Choroid plexus epithelial cell (primary cell): ENCODE measurements around the gene CSF1R.

Experiments used
- DNase-seq: peaks from one replicate; pipeline ENCODE4 v3.0.0-alpha.2; 2010; ENCODE audit warnings: low read depth
- H3K4me3 ChIP-seq: 2 replicates; pipeline ENCODE4 v1.5.1; 2011; ENCODE audit warnings: low read depth, mild to moderate bottlenecking, control low read depth, low read length, moderate library complexity
- CTCF ChIP-seq: conservative IDR thresholded peaks from 2 replicates; pipeline ENCODE4 v1.5.1; 2011; ENCODE audit warnings: low read depth, mild to moderate bottlenecking, control low read depth, inconsistent platforms, low read length, moderate library complexity

CSF1R gene

GRCh38 chr5:150085950-150086715 is at the start of gene CSF1R:
TSS of gene CSF1R (minus strand) at chr5:150086554. CDS start at chr5:150086427, 127 bp downstream.
- no peak for DNase-seq
- no peak within 1 kb of the TSS for H3K4me3 ChIP-seq
- TF ChIP-seq CTCF = no peak

GRCh38 chr5:150135557-150136304 is 49.4 kb upstream of the CSF1R start:
- DNase-seq = no peak
- no peak for TF ChIP-seq CTCF
- H3K4me3 ChIP-seq = no peak overlapping the region

GRCh38 chr5:150134198-150134588 is 47.8 kb upstream of the CSF1R start:
- TF ChIP-seq CTCF = no peak
- no peak overlapping the region for H3K4me3 ChIP-seq
- no peak for DNase-seq

GRCh38 chr5:150133581-150134197 is 47.3 kb upstream of the CSF1R start:
- DNase-seq = no peak
- no peak overlapping the region for H3K4me3 ChIP-seq
- no peak for TF ChIP-seq CTCF

GRCh38 chr5:150132740-150133139 is 46.4 kb upstream of the CSF1R start:
- H3K4me3 ChIP-seq = no peak overlapping the region
- no peak for DNase-seq
- TF ChIP-seq CTCF = no peak

GRCh38 chr5:150131978-150132694 is 45.8 kb upstream of the CSF1R start:
- DNase-seq = no peak
- H3K4me3 ChIP-seq = no peak overlapping the region
- TF ChIP-seq CTCF = no peak
